Mesendoderm (in vitro differentiated cells): ENCODE measurements around the gene C16orf90. TPM values are rescaled to one million over a fixed set of nuclear protein-coding genes. Genes with fewer than 3 reads are reported as not detected.

Experiments
- small RNA-seq: library from polyadenylated mRNA; stranded (forward); fragments of <200 nt; extraction: miRNeasy Mini kit (QIAGEN cat#:217004); gene quantifications from one replicate; pipeline ENCODE3, GENCODE V24; 2013; ENCODE audit not compliant: insufficient read depth

The C16orf90 gene

Small RNA genes lying within 50 kb of the gene (small RNA-seq; reads per million reads assigned to genes)
- gene MIR6126 = not detected
